ENCODE results near the gene SNX21. TPM values are rescaled to one million over a fixed set of nuclear protein-coding genes. Genes with fewer than 3 reads are reported as not detected.

SNX21 gene
- total RNA-seq, 2 experiments from 2014 or later = 0.36 to 0.89 TPM

GRCh38 chr20:45818239-45818638 lies 15.4 kb upstream of the SNX21 start:
- ATAC-seq (ENCODE audit: poor library complexity) (no peak), DNase-seq (no peak)
- H3K4me1 ChIP-seq (ENCODE audit: insufficient read depth, low read length) = peaks cover 8% of the 10 kb centered on the region
- no peak overlapping the region for H3K4me3 ChIP-seq (ENCODE audit: low read length)
- H3K4me1 Mint-ChIP-seq (ENCODE audit: low read depth) = no peaks in the 10 kb centered on the region
- H3K4me3 Mint-ChIP-seq = no peak overlapping the region
- H3K9me3 ChIP-seq (ENCODE audit: control insufficient read depth in 1 of 2, insufficient read depth in 1 of 2, low read length in 2 of 2) = peaks cover 0 to 6% of the 10 kb centered on the region in 2 experiments
- H3K27me3 ChIP-seq (ENCODE audit: control insufficient read depth in 1 of 2, insufficient read depth in 2 of 2, low read length in 2 of 2) = peaks cover 7 to 9% of the 10 kb centered on the region in 2 experiments
- no peaks in the 10 kb centered on the region for H3K36me3 Mint-ChIP-seq (ENCODE audit: low read depth)
- ChIA-PET POLR2A (no interaction called here), CTCF (interaction anchor here (0.7 kb wide), 1 partner anchor 11 kb away, joined by 3 read pairs; no protein-coding TSS in a partner anchor)
- TF ChIP-seq, protein P1, sequence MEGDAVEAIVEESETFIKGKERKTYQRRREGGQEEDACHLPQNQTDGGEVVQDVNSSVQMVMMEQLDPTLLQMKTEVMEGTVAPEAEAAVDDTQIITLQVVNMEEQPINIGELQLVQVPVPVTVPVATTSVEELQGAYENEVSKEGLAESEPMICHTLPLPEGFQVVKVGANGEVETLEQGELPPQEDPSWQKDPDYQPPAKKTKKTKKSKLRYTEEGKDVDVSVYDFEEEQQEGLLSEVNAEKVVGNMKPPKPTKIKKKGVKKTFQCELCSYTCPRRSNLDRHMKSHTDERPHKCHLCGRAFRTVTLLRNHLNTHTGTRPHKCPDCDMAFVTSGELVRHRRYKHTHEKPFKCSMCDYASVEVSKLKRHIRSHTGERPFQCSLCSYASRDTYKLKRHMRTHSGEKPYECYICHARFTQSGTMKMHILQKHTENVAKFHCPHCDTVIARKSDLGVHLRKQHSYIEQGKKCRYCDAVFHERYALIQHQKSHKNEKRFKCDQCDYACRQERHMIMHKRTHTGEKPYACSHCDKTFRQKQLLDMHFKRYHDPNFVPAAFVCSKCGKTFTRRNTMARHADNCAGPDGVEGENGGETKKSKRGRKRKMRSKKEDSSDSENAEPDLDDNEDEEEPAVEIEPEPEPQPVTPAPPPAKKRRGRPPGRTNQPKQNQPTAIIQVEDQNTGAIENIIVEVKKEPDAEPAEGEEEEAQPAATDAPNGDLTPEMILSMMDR (IDR thresholded peaks at IDR 0.05) = no peak
- H3K27ac ChIP-seq (ENCODE audit: low read depth in 1 of 2, low read length in 2 of 2) = no peak overlapping the region
- H3K27me3 Mint-ChIP-seq = peaks cover 30% of the 10 kb centered on the region
- intact Hi-C loops (cut with DNase I, micrococcal nuclease) = no loop called here
- H3K36me3 ChIP-seq (ENCODE audit: insufficient read depth, low read length) = no peaks in the 10 kb centered on the region
- H3K9me3 Mint-ChIP-seq = no peaks in the 10 kb centered on the region
- no peak overlapping the region for H3K27ac Mint-ChIP-seq

DNA sequence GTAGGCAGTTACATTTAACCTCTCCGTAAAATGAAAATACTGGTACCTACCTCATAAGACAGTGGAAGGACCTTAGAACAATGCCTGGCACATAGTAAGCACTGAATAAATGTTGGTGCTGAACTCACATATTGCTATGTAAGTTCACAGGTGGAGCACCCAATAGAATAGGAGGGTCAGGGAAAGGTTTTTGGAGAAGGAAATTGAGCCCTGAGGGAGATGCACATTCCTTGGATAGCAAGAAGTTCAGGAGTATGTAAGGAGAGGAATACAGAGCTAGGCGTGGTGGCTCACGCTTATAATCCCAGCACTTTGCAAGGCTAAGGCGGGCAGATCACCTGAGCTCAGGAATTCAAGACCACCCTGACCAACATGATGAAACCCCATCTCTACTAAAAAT lies 14.1 kb upstream of the SNX21 start:
- Histone ChIP-seq H3K4me3 (ENCODE audit: low read length) (no peak overlapping the region), H3K36me3 (ENCODE audit: insufficient read depth, low read length) (no peaks in the 10 kb centered on the region), H3K27ac (ENCODE audit: low read depth in 1 of 2, low read length in 2 of 2) (no peak overlapping the region), H3K9me3 (ENCODE audit: control insufficient read depth in 1 of 2, insufficient read depth in 1 of 2, low read length in 2 of 2) (peaks cover 0 to 12% of the 10 kb centered on the region in 2 experiments), H3K4me1 (ENCODE audit: insufficient read depth, low read length) (peaks cover 17% of the 10 kb centered on the region), H3K27me3 (ENCODE audit: control insufficient read depth in 1 of 2, insufficient read depth in 2 of 2, low read length in 2 of 2) (peaks cover 11 to 16% of the 10 kb centered on the region in 2 experiments)
- no peak for ATAC-seq (ENCODE audit: poor library complexity)
- Mint-ChIP-seq H3K36me3 (ENCODE audit: low read depth) (no peaks in the 10 kb centered on the region), H3K27ac (no peak overlapping the region), H3K9me3 (no peaks in the 10 kb centered on the region), H3K4me1 (ENCODE audit: low read depth) (peaks cover 9% of the 10 kb centered on the region), H3K4me3 (no peak overlapping the region), H3K27me3 (peaks cover 42% of the 10 kb centered on the region)
- intact Hi-C loops (cut with DNase I, micrococcal nuclease) = no loop called here
- ChIA-PET POLR2A (no interaction called here), CTCF (no interaction called here)
- TF ChIP-seq, protein P1 (IDR thresholded peaks at IDR 0.05) = no peak
- no peak for DNase-seq

DNA sequence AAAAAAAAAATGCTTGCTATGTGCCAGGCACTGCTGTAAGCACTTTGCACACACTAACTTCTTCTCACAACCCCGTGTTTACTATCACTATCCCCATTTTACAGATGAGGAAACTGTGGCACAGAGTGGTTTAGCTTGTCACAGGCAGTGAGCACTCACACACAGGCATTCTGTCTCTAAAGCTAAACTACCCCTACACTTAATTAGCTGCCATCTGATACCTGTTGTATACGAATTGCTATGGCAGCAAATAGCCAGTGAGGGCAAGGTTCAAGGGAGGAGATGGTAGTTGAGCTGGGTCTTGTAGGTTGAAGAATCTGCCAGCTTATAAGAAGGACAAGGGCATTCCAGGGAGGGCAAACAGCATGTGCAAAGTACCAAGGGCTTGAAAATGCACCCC lies 11.7 kb upstream of the SNX21 start:
- CTCF ChIA-PET = no interaction called here
- H3K27ac Mint-ChIP-seq = no peak overlapping the region
- no peaks in the 10 kb centered on the region for H3K36me3 Mint-ChIP-seq (ENCODE audit: low read depth)
- peaks cover 48% of the 10 kb centered on the region for H3K27me3 Mint-ChIP-seq
- DNase-seq (no peak), ATAC-seq (ENCODE audit: poor library complexity) (no peak)
- Histone ChIP-seq H3K27ac (ENCODE audit: low read depth in 1 of 2, low read length in 2 of 2) (no peak overlapping the region), H3K27me3 (ENCODE audit: control insufficient read depth in 1 of 2, insufficient read depth in 2 of 2, low read length in 2 of 2) (peaks cover 11 to 16% of the 10 kb centered on the region in 2 experiments), H3K4me1 (ENCODE audit: insufficient read depth, low read length) (peaks cover 17% of the 10 kb centered on the region), H3K4me3 (ENCODE audit: low read length) (no peak overlapping the region), H3K36me3 (ENCODE audit: insufficient read depth, low read length) (no peaks in the 10 kb centered on the region), H3K9me3 (ENCODE audit: control insufficient read depth in 1 of 2, insufficient read depth in 1 of 2, low read length in 2 of 2) (peaks cover 0 to 12% of the 10 kb centered on the region in 2 experiments)
- H3K4me1 Mint-ChIP-seq (ENCODE audit: low read depth) = peaks cover 10% of the 10 kb centered on the region
- H3K4me3 Mint-ChIP-seq = no peak overlapping the region
- intact Hi-C loops (cut with DNase I, micrococcal nuclease) = no loop called here
- H3K9me3 Mint-ChIP-seq = no peaks in the 10 kb centered on the region
- TF ChIP-seq, protein P1 (IDR thresholded peaks at IDR 0.05) = no peak
- POLR2A ChIA-PET = no interaction called here
